Endothelial cell (in vitro differentiated cells): ENCODE results near the gene DISC1. TPM values are rescaled to one million over a fixed set of nuclear protein-coding genes. Genes with fewer than 3 reads are reported as not detected.

ENCODE experiments used
- DNase-seq: peaks from one replicate; pipeline ENCODE4 v3.0.0; 2021; ENCODE audit warnings: low spot score
- H3K27ac Mint-ChIP-seq: one replicate; pipeline ENCODE4 v1.8.0; 2021; ENCODE audit warnings: mixed read lengths, inconsistent platforms; ENCODE audit not compliant: unreplicated experiment
- H3K27me3 Mint-ChIP-seq: one replicate; pipeline ENCODE4 v1.8.0; 2021; ENCODE audit warnings: mild to moderate bottlenecking, moderate library complexity, mixed read lengths, inconsistent platforms; ENCODE audit not compliant: unreplicated experiment
- H3K36me3 Mint-ChIP-seq: one replicate; pipeline ENCODE4 v1.8.0; 2021; ENCODE audit warnings: mild to moderate bottlenecking, low read depth, mixed read lengths, inconsistent platforms; ENCODE audit not compliant: unreplicated experiment
- H3K4me1 Mint-ChIP-seq: one replicate; pipeline ENCODE4 v1.8.0; 2021; ENCODE audit warnings: mild to moderate bottlenecking, mixed read lengths, inconsistent platforms; ENCODE audit not compliant: unreplicated experiment
- H3K4me3 Mint-ChIP-seq: one replicate; pipeline ENCODE4 v1.8.0; 2021; ENCODE audit warnings: mild to moderate bottlenecking, mixed read lengths, inconsistent platforms; ENCODE audit not compliant: unreplicated experiment
- H3K9me3 Mint-ChIP-seq: one replicate; pipeline ENCODE4 v1.8.0; 2021; ENCODE audit warnings: mixed read lengths, inconsistent platforms; ENCODE audit not compliant: unreplicated experiment
- CTCF ChIP-seq: fragments of 200-600 bp; sonication (generic); IDR thresholded peaks from one replicate; pipeline ENCODE4 v1.5.0; 2021; ENCODE audit warnings: antibody characterized with exemption; ENCODE audit not compliant: unreplicated experiment
- total RNA-seq: library from RNA; stranded (reverse); fragmentation: NEBNext Ultra II Directional; extraction: Animal tissue kit (Norgen Biotek cat#: 25700); gene quantifications from one replicate; pipeline ENCODE4 v1.2.1, GENCODE V29; 2021; ENCODE audit not compliant: unreplicated experiment

DISC1 gene
- total RNA-seq, 1 donor from 2014 or later, result 82.5 TPM

DNA sequence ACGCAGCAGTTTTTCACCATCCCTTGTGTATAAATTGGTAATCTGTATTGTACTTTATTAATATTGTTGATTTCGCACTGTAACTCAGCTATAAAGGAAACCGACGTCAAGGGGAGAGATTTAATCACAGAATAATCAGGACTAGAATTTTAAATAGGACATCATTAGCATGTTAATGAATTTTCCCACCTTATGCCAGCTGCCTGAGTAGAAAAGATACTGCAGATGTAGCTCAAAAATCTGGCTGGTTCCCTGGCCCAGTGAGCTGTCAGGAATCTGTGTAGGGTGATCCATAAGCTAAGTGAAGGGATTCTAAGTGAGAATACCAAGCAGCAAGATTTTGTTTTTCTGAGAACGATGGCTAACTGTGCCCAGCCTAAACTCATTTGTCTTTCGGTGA lies 195.5 kb downstream of the DISC1 start:
- no peak overlapping the region for H3K4me3 Mint-ChIP-seq
- no peaks in the 10 kb centered on the region for H3K4me1 Mint-ChIP-seq
- DNase-seq, result no peak
- H3K9me3 Mint-ChIP-seq, result no peaks in the 10 kb centered on the region
- peaks cover 30% of the 10 kb centered on the region for H3K36me3 Mint-ChIP-seq
- no peak overlapping the region for H3K27ac Mint-ChIP-seq
- no peak for TF ChIP-seq CTCF
- no peaks in the 10 kb centered on the region for H3K27me3 Mint-ChIP-seq

DNA sequence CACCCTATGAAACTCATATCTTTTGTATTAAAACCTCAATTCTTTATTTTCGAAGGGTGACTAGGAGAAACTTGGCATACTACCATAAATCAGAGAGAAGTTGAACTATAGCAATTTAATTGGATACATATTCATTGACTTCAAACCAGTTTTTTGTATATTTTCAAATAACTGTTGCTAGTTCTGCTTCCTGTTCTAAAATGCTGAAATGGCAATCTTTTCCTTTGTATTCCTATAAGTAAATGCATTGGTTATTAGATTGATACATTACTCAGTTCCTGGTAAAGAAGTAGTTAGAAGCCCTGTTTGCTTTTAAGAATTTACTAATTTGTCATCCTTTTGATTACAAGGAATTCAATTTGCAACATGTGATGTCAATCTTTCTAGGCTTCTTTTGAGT lies 200.0 kb downstream of the DISC1 start:
- Mint-ChIP-seq H3K27ac (no peak overlapping the region), H3K9me3 (no peaks in the 10 kb centered on the region), H3K36me3 (peaks cover 20% of the 10 kb centered on the region), H3K4me1 (peaks cover 19% of the 10 kb centered on the region), H3K27me3 (peaks cover 6% of the 10 kb centered on the region), H3K4me3 (no peak overlapping the region)
- no peak for DNase-seq
- TF ChIP-seq CTCF, result no peak

- H3K36me3 Mint-ChIP-seq, result peaks cover 27% of the 10 kb centered on the region
- H3K4me3 Mint-ChIP-seq, result no peak overlapping the region
- H3K27ac Mint-ChIP-seq, result no peak overlapping the region
- DNase-seq, result no peak
- no peaks in the 10 kb centered on the region for H3K9me3 Mint-ChIP-seq
- peaks cover 29% of the 10 kb centered on the region for H3K4me1 Mint-ChIP-seq
- peaks cover 9% of the 10 kb centered on the region for H3K27me3 Mint-ChIP-seq
- no peak for TF ChIP-seq CTCF
Measured at GRCh38 chr1:231827337-231828105, 200.9 kb downstream of the DISC1 start.

- H3K27me3 Mint-ChIP-seq, result peaks cover 11% of the 10 kb centered on the region
- TF ChIP-seq CTCF, result no peak
- no peak overlapping the region for H3K4me3 Mint-ChIP-seq
- no peak for DNase-seq
- no peak overlapping the region for H3K27ac Mint-ChIP-seq
- no peaks in the 10 kb centered on the region for H3K9me3 Mint-ChIP-seq
- H3K36me3 Mint-ChIP-seq, result peaks cover 34% of the 10 kb centered on the region
- peaks cover 32% of the 10 kb centered on the region for H3K4me1 Mint-ChIP-seq
Measured at GRCh38 chr1:231828182-231828920, 201.8 kb downstream of the DISC1 start.

DNA sequence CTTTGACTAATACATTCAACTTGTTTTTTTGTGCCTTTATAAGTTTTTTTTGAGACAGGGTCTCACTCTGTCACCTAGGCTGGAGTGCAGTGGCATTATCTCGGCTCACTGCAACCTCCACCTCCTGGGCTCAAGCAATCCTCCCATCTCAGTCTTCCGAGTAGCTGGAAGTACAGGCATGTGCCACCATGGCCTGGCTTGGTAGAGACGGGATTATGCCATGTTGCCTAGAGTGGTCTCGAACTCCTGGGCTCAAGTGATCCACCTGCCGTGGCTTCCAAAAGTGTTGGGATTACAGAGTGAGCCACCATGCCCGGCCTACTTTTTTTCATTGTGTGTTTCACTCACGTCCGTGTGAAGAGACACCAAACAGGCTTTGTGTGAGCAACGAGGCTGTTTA lies 202.7 kb downstream of the DISC1 start:
- TF ChIP-seq CTCF, result no peak
- no peak overlapping the region for H3K4me3 Mint-ChIP-seq
- H3K4me1 Mint-ChIP-seq, result peaks cover 41% of the 10 kb centered on the region
- peaks cover 44% of the 10 kb centered on the region for H3K36me3 Mint-ChIP-seq
- H3K9me3 Mint-ChIP-seq, result no peaks in the 10 kb centered on the region
- DNase-seq, result no peak
- no peak overlapping the region for H3K27ac Mint-ChIP-seq
- H3K27me3 Mint-ChIP-seq, result peaks cover 11% of the 10 kb centered on the region
